HG02798 (cell line): ENCODE results near the gene CCDC32.

Experiments
- ATAC-seq: cut with Tn5 transposase; IDR thresholded peaks from one replicate; pipeline ENCODE4 v1.9.1; 2021; ENCODE audit warnings: mild to moderate bottlenecking; ENCODE audit not compliant: unreplicated experiment, poor library complexity

Gene CCDC32

GRCh38 chr15:40525855-40526254 is 39.0 kb downstream of the CCDC32 start:
- ATAC-seq = no peak

GRCh38 chr15:40523611-40524010 is 41.2 kb downstream of the CCDC32 start:
- ATAC-seq = no peak

GRCh38 chr15:40516322-40516721 is 48.5 kb downstream of the CCDC32 start:
- no peak for ATAC-seq

- no peak for ATAC-seq
These were observed 51.2 kb downstream of the CCDC32 start for GRCh38 chr15:40513609-40514008.

GRCh38 chr15:40512440-40512839 is 52.4 kb downstream of the CCDC32 start:
- no peak for ATAC-seq

GRCh38 chr15:40511472-40512133 is 53.2 kb downstream of the CCDC32 start:
- ATAC-seq = peak; percentile 61

GRCh38 chr15:40511093-40511471 is 53.8 kb downstream of the CCDC32 start:
- ATAC-seq = peak; percentile 23

GRCh38 chr15:40510201-40510600 is 54.6 kb downstream of the CCDC32 start:
- no peak for ATAC-seq

- ATAC-seq = no peak
These were observed 56.6 kb downstream of the CCDC32 start for GRCh38 chr15:40508216-40508615.

- peak; percentile 45 for ATAC-seq
These were observed 57.8 kb downstream of the CCDC32 start for GRCh38 chr15:40506964-40507571.
